Activated T-helper 1 cell treated with anti-CD3 and anti-CD28 coated beads, Interleukin-2, amount 50 U/mL, for 16 hours (primary cell): ENCODE data around the gene KRTAP10-3.
"Not testable (repeated sequence)": the region's sequence is repeated elsewhere in the genome, so short reads cannot be mapped to it uniquely, and the experiment has no call there.

ENCODE experiments used
- DNase-seq, 2 donors: peaks; one replicate each; pipeline ENCODE4 v3.0.0-alpha.2; 2020; ENCODE audit warnings: low read depth in 1 of 2, low spot score in 1 of 2

The KRTAP10-3 gene

DNA sequence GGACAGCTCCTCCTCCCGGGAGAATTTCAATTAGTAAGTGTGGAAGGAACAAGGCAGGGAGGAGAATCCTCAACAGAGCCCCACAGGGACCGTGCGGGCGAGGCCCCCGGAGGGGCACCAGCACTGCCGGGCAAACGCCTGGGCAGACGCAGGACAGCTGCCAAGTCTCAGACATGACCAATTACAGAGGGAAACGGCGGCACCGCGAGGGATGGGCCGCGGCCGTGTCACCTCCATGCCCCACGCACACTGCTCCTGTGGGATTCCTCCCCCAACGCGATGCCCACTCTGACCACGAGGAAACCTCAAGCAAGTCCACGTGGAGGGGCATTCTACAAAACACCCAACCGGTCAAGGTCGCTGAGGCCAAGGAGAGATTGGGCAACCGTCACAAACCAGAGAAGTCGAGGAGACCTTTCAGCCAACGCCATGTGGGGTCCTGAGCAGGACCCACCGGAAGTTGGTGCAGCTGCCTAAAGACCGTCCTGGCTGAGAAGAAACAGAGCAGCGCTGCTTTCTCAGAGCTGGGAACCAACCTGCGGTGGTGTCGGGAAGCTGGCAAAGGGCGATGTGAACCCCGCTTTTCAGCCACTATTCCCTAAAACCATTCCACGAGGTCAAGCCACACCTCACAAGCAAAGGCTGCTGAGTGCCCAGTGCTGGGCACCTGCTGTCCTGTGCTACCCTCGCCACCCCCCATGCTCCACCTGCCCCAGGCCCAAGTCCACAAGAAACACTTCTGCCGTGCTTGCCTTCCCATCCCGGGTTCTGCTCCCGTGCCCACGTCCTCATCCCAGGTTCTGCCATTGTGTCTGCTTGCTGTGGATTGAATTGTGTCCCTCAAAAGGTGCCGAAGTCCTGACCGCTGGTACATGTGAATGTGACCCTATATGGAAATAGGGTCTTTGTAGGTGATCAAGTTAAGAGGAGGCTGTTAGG, 13.5 kb upstream of the KRTAP10-3 start:
- no peak for DNase-seq

DNA sequence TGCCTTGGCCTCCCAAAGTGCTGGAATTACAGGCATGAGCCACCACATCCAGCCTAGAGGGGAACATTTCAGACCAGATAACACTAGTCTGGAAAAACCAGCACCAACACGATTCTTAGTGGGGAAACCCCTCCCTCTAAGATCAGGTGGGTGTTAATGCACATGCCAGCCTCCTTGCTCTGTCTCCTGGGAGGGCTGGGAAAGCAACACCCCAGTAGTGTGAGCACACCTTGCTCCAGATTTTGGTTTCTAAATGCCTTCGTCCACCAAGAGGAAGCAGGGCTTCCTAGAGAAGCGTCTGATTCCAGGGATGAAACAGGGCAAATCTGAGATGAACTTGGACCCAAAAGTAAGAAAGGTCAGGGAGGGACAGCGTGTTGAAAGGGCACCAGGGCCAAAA, 12.7 kb upstream of the KRTAP10-3 start:
- no peak for DNase-seq

GRCh38 chr21:44569861-44570517, 11.4 kb upstream of the KRTAP10-3 start:
- DNase-seq, result no peak

DNA sequence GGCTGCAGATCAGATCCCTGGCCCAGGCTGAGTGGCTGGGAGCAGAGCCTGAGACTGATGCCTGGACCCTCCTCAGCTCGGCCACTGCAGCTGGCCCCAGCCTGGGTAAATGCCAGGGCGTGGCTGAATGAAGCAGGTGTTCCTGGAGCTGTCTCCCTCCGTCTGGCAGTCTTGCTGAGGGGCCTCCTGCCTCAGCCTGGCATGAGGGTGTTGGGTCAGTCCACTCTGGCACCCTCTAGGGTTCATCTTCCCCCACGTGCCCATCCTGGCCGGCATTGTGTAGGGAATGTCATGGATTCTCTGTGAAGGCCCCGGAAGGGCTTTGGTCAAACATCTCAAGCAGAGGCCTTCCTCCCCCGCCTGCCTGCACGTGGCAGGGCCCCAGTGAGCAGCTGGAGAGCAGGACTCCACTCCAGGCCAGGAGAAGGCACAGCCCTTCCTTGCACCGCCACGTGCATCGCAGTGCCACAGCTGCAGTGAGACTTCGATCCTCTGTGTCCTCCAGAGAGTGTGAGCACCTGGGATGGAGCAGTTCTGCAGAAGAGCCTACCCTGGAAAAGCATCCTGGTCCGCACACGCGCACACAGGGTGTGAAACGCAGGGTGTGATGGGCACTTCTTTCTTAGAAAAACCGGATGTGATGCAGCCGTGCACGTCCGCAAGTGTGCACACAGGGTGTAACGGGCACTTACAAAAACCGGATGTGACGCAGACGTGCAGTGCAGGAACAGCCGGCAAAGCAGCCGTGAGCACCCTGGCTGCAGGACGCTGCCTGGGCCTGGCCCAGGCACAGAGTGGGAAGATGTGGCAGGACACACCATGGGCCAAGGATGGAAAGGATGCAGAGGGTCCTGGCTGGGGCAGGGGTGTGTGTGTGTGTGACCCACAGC, 10.3 kb upstream of the KRTAP10-3 start:
- DNase-seq, result no peak

- DNase-seq, result no peak
Measured at GRCh38 chr21:44568261-44568660, 9.7 kb upstream of the KRTAP10-3 start.

GRCh38 chr21:44567481-44568171, 9.0 kb upstream of the KRTAP10-3 start:
- no peak for DNase-seq

- DNase-seq, result no peak
Measured at GRCh38 chr21:44566403-44566802, 7.8 kb upstream of the KRTAP10-3 start.

GRCh38 chr21:44564886-44565598, 6.4 kb upstream of the KRTAP10-3 start:
- no peak for DNase-seq

DNA sequence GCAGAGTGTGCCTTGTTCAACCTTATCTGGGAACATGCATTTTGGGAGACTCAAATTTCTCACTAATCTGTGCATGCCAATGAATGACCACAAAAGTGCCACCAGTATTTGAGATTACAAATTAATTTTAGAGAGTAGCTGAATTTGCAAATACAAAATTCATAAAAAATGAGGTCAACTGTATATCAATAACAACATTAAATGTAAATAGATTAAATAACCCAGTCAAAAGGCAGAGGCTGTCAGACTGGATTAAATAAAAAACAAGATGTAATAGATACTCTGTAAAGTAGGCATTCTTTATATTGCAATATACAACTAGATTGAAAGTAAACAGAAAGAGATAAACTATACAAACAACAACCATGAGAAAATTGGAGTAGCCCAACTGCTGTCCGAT, 5.5 kb upstream of the KRTAP10-3 start:
- DNase-seq, result no peak

- DNase-seq, result not testable (repeated sequence)
Measured at GRCh38 chr21:44558329-44558675, 293 bp downstream of the KRTAP10-3 start.

DNA sequence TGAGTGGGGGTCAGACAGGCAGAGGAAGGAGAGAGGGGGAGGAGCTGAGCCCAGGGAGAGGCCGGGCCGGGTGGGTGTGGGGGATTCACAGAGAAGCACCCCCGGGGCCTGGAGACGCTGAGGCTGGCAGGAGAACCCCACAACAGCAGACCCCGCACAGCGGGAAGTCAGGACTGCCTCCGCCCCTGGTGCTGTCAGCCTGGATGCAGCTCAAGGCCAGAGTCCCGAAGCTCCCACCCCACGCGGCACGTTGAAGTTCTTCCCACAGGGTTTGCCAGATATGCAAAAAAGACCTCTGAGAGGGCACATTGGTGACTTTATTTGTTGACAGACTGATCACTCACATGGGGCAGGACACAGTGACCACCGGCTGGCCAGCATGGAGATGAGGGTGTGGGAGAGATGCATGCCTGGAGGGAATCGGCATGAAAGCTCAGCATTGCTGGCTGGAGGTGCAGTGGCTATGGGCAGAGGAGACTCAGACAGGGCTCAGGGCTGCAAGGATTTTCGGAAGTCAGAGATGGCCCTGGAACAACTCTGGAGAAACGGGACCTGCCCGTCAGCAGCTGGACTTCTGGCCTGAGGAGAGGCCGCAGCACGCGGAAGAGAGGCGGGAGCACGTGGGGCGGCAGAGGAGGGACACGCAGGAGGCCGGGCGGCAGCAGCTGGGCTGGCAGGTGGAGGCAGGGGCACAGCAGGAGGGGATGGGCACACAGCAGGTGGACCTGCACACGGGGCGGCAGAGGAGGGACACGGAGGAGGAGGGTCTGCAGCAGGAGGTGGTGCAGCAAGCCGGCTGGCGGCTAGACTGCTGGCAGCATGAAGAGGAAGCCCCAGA, 885 bp downstream of the KRTAP10-3 start:
- DNase-seq, result no peak

DNA sequence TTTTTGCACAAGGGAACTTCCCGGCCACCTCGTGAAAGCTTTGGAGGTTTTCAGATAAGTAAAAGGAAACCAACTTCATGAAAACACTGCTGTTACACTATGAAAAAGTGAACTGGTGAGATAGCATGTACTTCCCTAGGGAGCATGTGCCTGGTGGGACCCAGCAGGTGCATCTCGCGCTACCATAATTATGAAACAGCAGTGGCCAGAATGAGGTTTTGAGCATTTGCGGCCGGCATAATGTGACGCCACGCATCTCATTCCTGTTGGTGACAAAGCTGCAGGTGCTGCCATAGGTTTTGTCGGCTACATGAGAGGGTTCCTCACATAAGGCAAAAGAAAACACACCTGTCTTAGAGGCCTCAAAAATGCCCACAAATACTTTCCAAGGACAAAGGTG, 1.7 kb downstream of the KRTAP10-3 start:
- DNase-seq, result no peak

GRCh38 chr21:44555200-44555875, 3.3 kb downstream of the KRTAP10-3 start:
- no peak for DNase-seq

DNA sequence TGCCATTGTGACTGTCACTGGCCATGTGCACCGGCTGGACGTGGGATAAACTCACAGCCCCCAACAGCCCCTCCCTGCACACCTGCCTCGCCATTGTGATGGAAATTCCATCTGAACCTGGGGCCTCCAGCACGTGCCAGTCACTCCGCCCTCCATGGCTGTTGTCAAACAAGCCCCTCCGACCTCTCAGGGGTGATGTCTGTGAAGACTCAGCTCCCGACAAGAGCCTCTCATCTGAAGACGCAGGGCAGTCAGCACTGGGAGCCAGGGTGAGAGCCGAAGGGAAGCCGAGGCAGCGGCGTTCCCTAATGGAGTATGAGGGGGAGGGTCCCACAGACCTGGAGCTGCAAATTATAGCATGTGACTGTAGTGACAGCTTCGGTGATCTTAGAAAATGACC, 5.9 kb downstream of the KRTAP10-3 start:
- no peak for DNase-seq

- no peak for DNase-seq
Measured at GRCh38 chr21:44552136-44552535, 6.5 kb downstream of the KRTAP10-3 start.

DNA sequence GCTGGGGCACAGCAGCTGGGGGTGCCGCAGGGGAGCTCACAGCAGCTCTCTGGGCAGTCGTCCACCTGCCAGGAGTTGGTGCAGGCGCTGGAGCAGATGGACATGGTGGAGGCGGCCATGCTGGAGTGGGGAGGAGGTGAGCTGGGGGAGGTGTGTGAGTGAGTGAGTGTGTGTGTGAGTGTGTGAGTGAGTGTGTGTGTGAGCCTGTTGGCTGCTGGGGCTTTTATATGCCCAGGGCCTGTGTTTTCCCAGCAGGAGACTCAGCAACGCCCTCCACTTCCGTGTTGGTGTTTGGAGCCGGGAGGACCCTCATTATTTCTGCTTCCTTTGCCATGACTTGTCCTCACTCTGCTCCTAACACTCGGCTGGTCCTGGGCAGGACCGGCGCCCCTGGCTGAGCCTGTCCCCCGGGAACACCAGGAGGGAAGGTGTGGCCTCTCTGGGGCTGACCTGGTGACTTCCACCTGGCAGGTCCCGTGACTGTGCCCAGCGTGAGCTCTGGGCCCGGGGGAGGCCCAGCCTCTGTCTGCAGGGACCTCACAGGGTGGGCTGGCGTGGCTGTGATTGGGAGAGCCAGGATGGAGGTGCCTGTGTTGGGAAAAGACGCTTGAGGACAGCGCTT, 7.1 kb downstream of the KRTAP10-3 start, which contains the start of gene KRTAP10-2:
Gene KRTAP10-2, minus strand, starts transcription at position 166 of the 622 bp plus-strand sequence. Its CDS starts 47 bp downstream, at position 119.
- no peak for DNase-seq

GRCh38 chr21:44550807-44551206, 7.8 kb downstream of the KRTAP10-3 start:
- no peak for DNase-seq

- DNase-seq, result not testable (repeated sequence)
Measured at GRCh38 chr21:44550285-44550684, 8.3 kb downstream of the KRTAP10-3 start.
